Activated CD4-positive, alpha-beta T cell treated with anti-CD3 and anti-CD28 coated beads, Interleukin-2, amount 10 ng/mL, durations not matched to agents 24 days and 14 days (primary cell): Measurements from ENCODE around the gene REC8. TPM values are rescaled to one million over a fixed set of nuclear protein-coding genes. Genes with fewer than 3 reads are reported as not detected.
A peak's percentile ranks its signal among the peaks of the same experiment; 100 is the strongest.

ENCODE experiments used
- DNase-seq: peaks from one replicate; pipeline ENCODE4 v3.0.0; 2022
- H3K27ac Mint-ChIP-seq: one replicate; pipeline ENCODE4 v1.8.0; 2022; ENCODE audit warnings: mild to moderate bottlenecking, mixed read lengths
- H3K27me3 Mint-ChIP-seq: one replicate; pipeline ENCODE4 v1.8.0; 2022; ENCODE audit warnings: mixed read lengths
- H3K36me3 Mint-ChIP-seq: one replicate; pipeline ENCODE4 v1.8.0; 2022; ENCODE audit warnings: low read depth, mild to moderate bottlenecking, mixed read lengths
- H3K4me1 Mint-ChIP-seq: one replicate; pipeline ENCODE4 v1.8.0; 2021; ENCODE audit warnings: mixed read lengths
- H3K4me3 Mint-ChIP-seq: one replicate; pipeline ENCODE4 v1.8.0; 2022; ENCODE audit warnings: mild to moderate bottlenecking, moderate library complexity, mixed read lengths
- H3K9me3 Mint-ChIP-seq: one replicate; pipeline ENCODE4 v1.8.0; 2021; ENCODE audit warnings: mixed read lengths
- intact Hi-C: fragments of 100-400 bp; cut with micrococcal nuclease; formaldehyde crosslinking; loops from one replicate; pipeline ENCODE4 v1.15.1; 2023
- total RNA-seq: library from RNA; stranded (reverse); gene quantifications from 2 replicates; pipeline ENCODE4 v1.2.3, GENCODE V29; 2022

The REC8 gene
- total RNA-seq, 1 donor from 2014 or later = 33.8 TPM

- intact Hi-C loops = no loop called here
- Mint-ChIP-seq H3K9me3 (no peaks in the 10 kb centered on the region), H3K4me1 (peaks cover 5% of the 10 kb centered on the region), H3K27ac (peak overlapping the region; percentile 59), H3K27me3 (no peaks in the 10 kb centered on the region), H3K36me3 (peaks cover 68% of the 10 kb centered on the region), H3K4me3 (no peak overlapping the region)
- DNase-seq = peak; percentile 57
Measured at GRCh38 chr14:24179294-24179960, 7.5 kb downstream of the REC8 start.

GRCh38 chr14:24179961-24180796 is 8.3 kb downstream of the REC8 start:
- H3K36me3 Mint-ChIP-seq = peaks cover 66% of the 10 kb centered on the region
- H3K4me1 Mint-ChIP-seq = peaks cover 2% of the 10 kb centered on the region
- no peak overlapping the region for H3K4me3 Mint-ChIP-seq
- no peak for DNase-seq
- no peaks in the 10 kb centered on the region for H3K9me3 Mint-ChIP-seq
- H3K27me3 Mint-ChIP-seq = no peaks in the 10 kb centered on the region
- intact Hi-C loops = no loop called here
- H3K27ac Mint-ChIP-seq = peak overlapping the region; percentile 12

GRCh38 chr14:24181371-24182077 is 9.6 kb downstream of the REC8 start:
- Mint-ChIP-seq H3K4me3 (no peak overlapping the region), H3K27ac (no peak overlapping the region), H3K4me1 (peaks cover 5% of the 10 kb centered on the region), H3K9me3 (no peaks in the 10 kb centered on the region), H3K36me3 (peaks cover 70% of the 10 kb centered on the region), H3K27me3 (no peaks in the 10 kb centered on the region)
- peak; percentile 60 for DNase-seq
- intact Hi-C loops = no loop called here

GRCh38 chr14:24182110-24182882 is 10.4 kb downstream of the REC8 start:
- no peak for DNase-seq
- H3K27me3 Mint-ChIP-seq = no peaks in the 10 kb centered on the region
- intact Hi-C loops = no loop called here
- H3K9me3 Mint-ChIP-seq = no peaks in the 10 kb centered on the region
- H3K4me1 Mint-ChIP-seq = peaks cover 9% of the 10 kb centered on the region
- no peak overlapping the region for H3K4me3 Mint-ChIP-seq
- H3K27ac Mint-ChIP-seq = peak overlapping the region; percentile 52
- peaks cover 68% of the 10 kb centered on the region for H3K36me3 Mint-ChIP-seq

- DNase-seq = no peak
- Mint-ChIP-seq H3K36me3 (peaks cover 67% of the 10 kb centered on the region), H3K27me3 (no peaks in the 10 kb centered on the region), H3K4me3 (no peak overlapping the region), H3K27ac (no peak overlapping the region), H3K9me3 (no peaks in the 10 kb centered on the region), H3K4me1 (peaks cover 15% of the 10 kb centered on the region)
- intact Hi-C loops = no loop called here
Measured at GRCh38 chr14:24183014-24183481, 11.2 kb downstream of the REC8 start.

- no peaks in the 10 kb centered on the region for H3K27me3 Mint-ChIP-seq
- peaks cover 58% of the 10 kb centered on the region for H3K36me3 Mint-ChIP-seq
- no peak overlapping the region for H3K27ac Mint-ChIP-seq
- peaks cover 16% of the 10 kb centered on the region for H3K4me1 Mint-ChIP-seq
- no peaks in the 10 kb centered on the region for H3K9me3 Mint-ChIP-seq
- peak; percentile 61 for DNase-seq
- intact Hi-C loops = no loop called here
- no peak overlapping the region for H3K4me3 Mint-ChIP-seq
Measured at GRCh38 chr14:24184104-24184970, 12.5 kb downstream of the REC8 start.

GRCh38 chr14:24185026-24185425 is 13.1 kb downstream of the REC8 start:
- H3K4me1 Mint-ChIP-seq = peaks cover 19% of the 10 kb centered on the region
- DNase-seq = no peak
- intact Hi-C loops = no loop called here
- no peaks in the 10 kb centered on the region for H3K9me3 Mint-ChIP-seq
- no peak overlapping the region for H3K4me3 Mint-ChIP-seq
- no peaks in the 10 kb centered on the region for H3K27me3 Mint-ChIP-seq
- H3K27ac Mint-ChIP-seq = no peak overlapping the region
- H3K36me3 Mint-ChIP-seq = peaks cover 57% of the 10 kb centered on the region

GRCh38 chr14:24185741-24186140 is 13.9 kb downstream of the REC8 start:
- Mint-ChIP-seq H3K4me3 (no peak overlapping the region), H3K9me3 (no peaks in the 10 kb centered on the region), H3K36me3 (peaks cover 56% of the 10 kb centered on the region), H3K4me1 (peaks cover 19% of the 10 kb centered on the region), H3K27me3 (no peaks in the 10 kb centered on the region), H3K27ac (no peak overlapping the region)
- intact Hi-C loops = no loop called here
- no peak for DNase-seq

GRCh38 chr14:24186831-24187538 is 15.1 kb downstream of the REC8 start:
- H3K4me3 Mint-ChIP-seq = peak overlapping the region; percentile 92
- peaks cover 57% of the 10 kb centered on the region for H3K36me3 Mint-ChIP-seq
- peak overlapping the region; percentile 66 for H3K27ac Mint-ChIP-seq
- intact Hi-C loops = no loop called here
- H3K9me3 Mint-ChIP-seq = no peaks in the 10 kb centered on the region
- H3K27me3 Mint-ChIP-seq = no peaks in the 10 kb centered on the region
- H3K4me1 Mint-ChIP-seq = peaks cover 22% of the 10 kb centered on the region
- peak; percentile 60 for DNase-seq

- Mint-ChIP-seq H3K36me3 (peaks cover 57% of the 10 kb centered on the region), H3K4me3 (peak overlapping the region; percentile 92), H3K9me3 (no peaks in the 10 kb centered on the region), H3K27ac (peak overlapping the region; percentile 93), H3K4me1 (peaks cover 27% of the 10 kb centered on the region), H3K27me3 (no peaks in the 10 kb centered on the region)
- no peak for DNase-seq
- intact Hi-C loops = no loop called here
Measured at GRCh38 chr14:24187539-24187915, 15.6 kb downstream of the REC8 start.

- H3K9me3 Mint-ChIP-seq = no peaks in the 10 kb centered on the region
- peak within 1 kb of the TSS; percentile 93 for H3K27ac Mint-ChIP-seq
- peaks cover 33% of the 10 kb centered on the region for H3K4me1 Mint-ChIP-seq
- DNase-seq = peak; percentile 98
- intact Hi-C loops = loop anchor here (1.0 to 2.0 kb wide), 4 partner anchors 27 to 54 kb away; partner anchors contain the start of genes GMPR2, IRF9, NEDD8 and PSME2
- peak within 1 kb of the TSS; percentile 92 for H3K4me3 Mint-ChIP-seq
- peaks cover 56% of the 10 kb centered on the region for H3K36me3 Mint-ChIP-seq
- no peaks in the 10 kb centered on the region for H3K27me3 Mint-ChIP-seq
Measured at GRCh38 chr14:24188251-24189058, 16.6 kb downstream of the REC8 start, which contains the start of gene IPO4. IPO4 (minus strand) TSS chr14:24188816; CDS start chr14:24188787, 29 bp downstream.
